ENCODE results near the gene TP63. TPM values are rescaled to one million over a fixed set of nuclear protein-coding genes. Genes with fewer than 3 reads are reported as not detected.

TP63 gene
- total and polyA plus RNA-seq, 5 experiments from 2014 or later = not detected

- Mint-ChIP-seq H3K27me3 (peaks cover 0 to 3% (median 0%) of the 10 kb centered on the region in 5 donors), H3K27ac (no peak overlapping the region), H3K4me3 (no peak overlapping the region), H3K4me1 (no peaks in the 10 kb centered on the region), H3K36me3 (no peaks in the 10 kb centered on the region), H3K9me3 (peaks cover 0 to 4% (median 0%) of the 10 kb centered on the region in 9 donors)
- no peak for DNase-seq
- POLR2A ChIA-PET = no interaction called here
- no peak for ATAC-seq
These were observed 218.1 kb downstream of the TP63 start for GRCh38 chr3:189849262-189849661.

GRCh38 chr3:189851682-189852081 lies 220.5 kb downstream of the TP63 start:
- H3K4me3 Mint-ChIP-seq = no peak overlapping the region

GRCh38 chr3:189853906-189854305 lies 222.7 kb downstream of the TP63 start:
- no peak overlapping the region for H3K27ac Mint-ChIP-seq
- POLR2A ChIA-PET = no interaction called here
- no peaks in the 10 kb centered on the region for H3K36me3 Mint-ChIP-seq
- H3K9me3 Mint-ChIP-seq = peaks cover 0 to 4% (median 0%) of the 10 kb centered on the region in 9 donors
- peaks cover 0 to 4% (median 3%) of the 10 kb centered on the region in 5 donors for H3K27me3 Mint-ChIP-seq
- DNase-seq (no peak), ATAC-seq (no peak)
- no peak overlapping the region for H3K4me3 Mint-ChIP-seq
- H3K4me1 Mint-ChIP-seq = no peaks in the 10 kb centered on the region

More at GRCh38 chr3:189851682-189852081, 220.5 kb downstream of the TP63 start:
- peaks cover 0 to 4% (median 0%) of the 10 kb centered on the region in 9 donors for H3K9me3 Mint-ChIP-seq
- ATAC-seq (no peak), DNase-seq (no peak)
- POLR2A ChIA-PET = no interaction called here
- H3K27me3 Mint-ChIP-seq = peaks cover 0 to 6% (median 3%) of the 10 kb centered on the region in 5 donors
- H3K27ac Mint-ChIP-seq = no peak overlapping the region
- H3K4me1 Mint-ChIP-seq = no peaks in the 10 kb centered on the region
- H3K36me3 Mint-ChIP-seq = no peaks in the 10 kb centered on the region

- DNase-seq = no peak
- Mint-ChIP-seq H3K4me3 (no peak overlapping the region), H3K4me1 (no peaks in the 10 kb centered on the region), H3K36me3 (no peaks in the 10 kb centered on the region), H3K27me3 (peaks cover 0 to 2% (median 0%) of the 10 kb centered on the region in 5 donors), H3K9me3 (no peaks in the 10 kb centered on the region), H3K27ac (no peak overlapping the region)
- ATAC-seq = no peak
- POLR2A ChIA-PET = interaction anchor here (0.5 kb wide), 1 partner anchor 127 kb away, joined by 3 read pairs; no protein-coding TSS in a partner anchor
These were observed 229.1 kb downstream of the TP63 start for GRCh38 chr3:189860296-189860695.

GRCh38 chr3:189862385-189862998 lies 231.3 kb downstream of the TP63 start:
- POLR2A ChIA-PET = no interaction called here
- no peaks in the 10 kb centered on the region for H3K4me1 Mint-ChIP-seq
- no peak for ATAC-seq
- no peak for DNase-seq
- no peaks in the 10 kb centered on the region for H3K36me3 Mint-ChIP-seq
- H3K4me3 Mint-ChIP-seq = no peak overlapping the region
- peaks cover 0 to 3% (median 0%) of the 10 kb centered on the region in 5 donors for H3K27me3 Mint-ChIP-seq
- no peak overlapping the region for H3K27ac Mint-ChIP-seq
- H3K9me3 Mint-ChIP-seq = no peaks in the 10 kb centered on the region

- H3K4me1 Mint-ChIP-seq = no peaks in the 10 kb centered on the region
- H3K27ac Mint-ChIP-seq = no peak overlapping the region
- no peak for ATAC-seq
- H3K9me3 Mint-ChIP-seq = no peaks in the 10 kb centered on the region
- no peak for DNase-seq
- H3K4me3 Mint-ChIP-seq = no peak overlapping the region
- POLR2A ChIA-PET = no interaction called here
- no peaks in the 10 kb centered on the region for H3K36me3 Mint-ChIP-seq
- peaks cover 0 to 9% (median 0%) of the 10 kb centered on the region in 5 donors for H3K27me3 Mint-ChIP-seq
These were observed 231.8 kb downstream of the TP63 start for GRCh38 chr3:189863031-189863430.

- Mint-ChIP-seq H3K27me3 (peaks cover 0 to 19% (median 0%) of the 10 kb centered on the region in 5 donors), H3K9me3 (no peaks in the 10 kb centered on the region), H3K4me1 (no peaks in the 10 kb centered on the region), H3K27ac (no peak overlapping the region), H3K4me3 (no peak overlapping the region), H3K36me3 (no peaks in the 10 kb centered on the region)
- POLR2A ChIA-PET = no interaction called here
- DNase-seq = no peak
- no peak for ATAC-seq
These were observed 236.9 kb downstream of the TP63 start for GRCh38 chr3:189868061-189868460.

- no peaks in the 10 kb centered on the region for H3K36me3 Mint-ChIP-seq
- H3K27me3 Mint-ChIP-seq = peaks cover 0 to 19% (median 0%) of the 10 kb centered on the region in 5 donors
- H3K4me1 Mint-ChIP-seq = no peaks in the 10 kb centered on the region
- POLR2A ChIA-PET = no interaction called here
- no peak for ATAC-seq
- no peak for DNase-seq
- H3K9me3 Mint-ChIP-seq = no peaks in the 10 kb centered on the region
- H3K4me3 Mint-ChIP-seq = no peak overlapping the region
- H3K27ac Mint-ChIP-seq = no peak overlapping the region
These were observed 238.0 kb downstream of the TP63 start for GRCh38 chr3:189869165-189869564.

GRCh38 chr3:189871418-189871817 lies 240.2 kb downstream of the TP63 start:
- no peaks in the 10 kb centered on the region for H3K36me3 Mint-ChIP-seq
- DNase-seq = no peak
- no peak overlapping the region for H3K4me3 Mint-ChIP-seq
- peaks cover 0 to 19% (median 0%) of the 10 kb centered on the region in 5 donors for H3K27me3 Mint-ChIP-seq
- ATAC-seq = no peak
- H3K9me3 Mint-ChIP-seq = no peaks in the 10 kb centered on the region
- H3K27ac Mint-ChIP-seq = no peak overlapping the region
- H3K4me1 Mint-ChIP-seq = no peaks in the 10 kb centered on the region
- POLR2A ChIA-PET = no interaction called here

GRCh38 chr3:189883113-189883753 lies 252.0 kb downstream of the TP63 start:
- Mint-ChIP-seq H3K4me1 (no peaks in the 10 kb centered on the region), H3K4me3 (no peak overlapping the region), H3K27me3 (peaks cover 0 to 9% (median 4%) of the 10 kb centered on the region in 5 donors), H3K27ac (no peak overlapping the region), H3K36me3 (no peaks in the 10 kb centered on the region), H3K9me3 (no peaks in the 10 kb centered on the region)
- DNase-seq = no peak
- POLR2A ChIA-PET = no interaction called here
- no peak for ATAC-seq

GRCh38 chr3:189890496-189890895 lies 259.3 kb downstream of the TP63 start:
- no peaks in the 10 kb centered on the region for H3K9me3 Mint-ChIP-seq
- ATAC-seq (no peak), DNase-seq (no peak)
- H3K27ac Mint-ChIP-seq = no peak overlapping the region
- H3K4me3 Mint-ChIP-seq = no peak overlapping the region
- H3K4me1 Mint-ChIP-seq = no peaks in the 10 kb centered on the region
- H3K36me3 Mint-ChIP-seq = no peaks in the 10 kb centered on the region
- POLR2A ChIA-PET = no interaction called here
- H3K27me3 Mint-ChIP-seq = peaks cover 0 to 1% (median 0%) of the 10 kb centered on the region in 5 donors

- H3K27ac Mint-ChIP-seq = no peak overlapping the region
- ATAC-seq (no peak), DNase-seq (no peak)
- no peaks in the 10 kb centered on the region for H3K4me1 Mint-ChIP-seq
- peaks cover 0 to 3% (median 0%) of the 10 kb centered on the region in 5 donors for H3K27me3 Mint-ChIP-seq
- POLR2A ChIA-PET = no interaction called here
- no peak overlapping the region for H3K4me3 Mint-ChIP-seq
- H3K9me3 Mint-ChIP-seq = no peaks in the 10 kb centered on the region
- H3K36me3 Mint-ChIP-seq = no peaks in the 10 kb centered on the region
These were observed 265.3 kb downstream of the TP63 start for GRCh38 chr3:189896533-189896932.

GRCh38 chr3:189897406-189897805 lies 266.2 kb downstream of the TP63 start:
- no peak overlapping the region for H3K27ac Mint-ChIP-seq
- H3K36me3 Mint-ChIP-seq = no peaks in the 10 kb centered on the region
- H3K4me1 Mint-ChIP-seq = no peaks in the 10 kb centered on the region
- peaks cover 0 to 3% (median 0%) of the 10 kb centered on the region in 5 donors for H3K27me3 Mint-ChIP-seq
- POLR2A ChIA-PET = no interaction called here
- no peak for DNase-seq
- H3K9me3 Mint-ChIP-seq = no peaks in the 10 kb centered on the region
- ATAC-seq = no peak
- H3K4me3 Mint-ChIP-seq = no peak overlapping the region

Measured in naive thymus-derived CD8-positive, alpha-beta T cell (primary cell).